Astrocyte (in vitro differentiated cells and primary cell): ENCODE data around the gene CDK9. TPM values are rescaled to one million over a fixed set of nuclear protein-coding genes. Genes with fewer than 3 reads are reported as not detected.
A peak's percentile ranks its signal among the peaks of the same experiment; 100 is the strongest.

Experiments used
- DNase-seq: peaks from one replicate; pipeline ENCODE4 v3.0.0-alpha.2; 2010; ENCODE audit warnings: low read depth
- FAIRE-seq: peaks from 2 replicates; lab custom pipeline; 2011; peaks lifted over from hg19 to GRCh38; lab: Jason Lieb, UNC
- H2AFZ ChIP-seq: 2 replicates; pipeline ENCODE4 v1.6.0; 2012; ENCODE audit warnings: low read depth, low read length, inconsistent platforms
- H3K27ac ChIP-seq: 2 replicates; pipeline ENCODE4 v1.5.1; 2011; ENCODE audit warnings: low read depth, low read length, inconsistent platforms
- H3K27me3 ChIP-seq: 2 replicates; pipeline ENCODE4 v1.6.0; 2011; ENCODE audit warnings: low read length, inconsistent platforms; ENCODE audit not compliant: insufficient read depth
- H3K36me3 ChIP-seq: 2 replicates; pipeline ENCODE4 v1.5.1; 2011; ENCODE audit warnings: low read length, inconsistent platforms; ENCODE audit not compliant: insufficient read depth
- H3K4me1 ChIP-seq: 2 replicates; pipeline ENCODE4 v1.5.1; 2011; ENCODE audit warnings: low read length, inconsistent platforms; ENCODE audit not compliant: insufficient read depth
- H3K4me2 ChIP-seq: 2 replicates; pipeline ENCODE4 v1.6.0; 2012; ENCODE audit warnings: low read length, inconsistent platforms
- H3K4me3 ChIP-seq: 2 replicates; pipeline ENCODE4 v1.5.1; 2011; ENCODE audit warnings: low read depth, mild to moderate bottlenecking, low read length, inconsistent platforms; ENCODE audit not compliant: insufficient read depth
- H3K79me2 ChIP-seq: 2 replicates; pipeline ENCODE4 v1.6.0; 2012; ENCODE audit warnings: mild to moderate bottlenecking, low read length, inconsistent platforms; ENCODE audit not compliant: insufficient read depth
- H3K9ac ChIP-seq: 2 replicates; pipeline ENCODE4 v1.6.0; 2012; ENCODE audit warnings: mild to moderate bottlenecking, low read length, inconsistent platforms
- H3K9me3 ChIP-seq: 2 replicates; pipeline ENCODE4 v1.5.1; 2012; ENCODE audit warnings: low read depth, mild to moderate bottlenecking, low read length, inconsistent platforms; ENCODE audit not compliant: insufficient read depth
- H4K20me1 ChIP-seq: 2 replicates; pipeline ENCODE4 v1.6.0; 2012; ENCODE audit warnings: low read length, inconsistent platforms; ENCODE audit not compliant: insufficient read depth
- H3K27ac Mint-ChIP-seq: one replicate; pipeline ENCODE4 v1.8.0; 2021; ENCODE audit warnings: mild to moderate bottlenecking, mixed read lengths; ENCODE audit not compliant: unreplicated experiment
- H3K27me3 Mint-ChIP-seq: one replicate; pipeline ENCODE4 v1.8.0; 2021; ENCODE audit warnings: low read depth, mixed read lengths; ENCODE audit not compliant: unreplicated experiment
- H3K36me3 Mint-ChIP-seq: one replicate; pipeline ENCODE4 v1.8.0; 2021; ENCODE audit warnings: low read depth, mixed read lengths; ENCODE audit not compliant: unreplicated experiment
- H3K4me1 Mint-ChIP-seq: one replicate; pipeline ENCODE4 v1.8.0; 2021; ENCODE audit warnings: low read depth, mixed read lengths; ENCODE audit not compliant: unreplicated experiment
- H3K4me3 Mint-ChIP-seq: one replicate; pipeline ENCODE4 v1.8.0; 2021; ENCODE audit warnings: mild to moderate bottlenecking, moderate library complexity, mixed read lengths; ENCODE audit not compliant: unreplicated experiment
- H3K9me3 Mint-ChIP-seq: one replicate; pipeline ENCODE4 v1.8.0; 2021; ENCODE audit warnings: mild to moderate bottlenecking, mixed read lengths; ENCODE audit not compliant: unreplicated experiment
- EZH2 ChIP-seq: IDR thresholded peaks from 2 replicates; pipeline ENCODE4 v1.6.1; 2012; ENCODE audit warnings: mild to moderate bottlenecking, low read length, inconsistent platforms; ENCODE audit not compliant: insufficient read depth
- total RNA-seq: library from RNA; stranded (reverse); gene quantifications from 2 replicates; pipeline ENCODE4 v1.2.1, GENCODE V29; 2021
- TF ChIP-seq, protein P1 (sequence below): IDR thresholded peaks from 2 replicates; pipeline ENCODE4 v1.5.1; 2011; ENCODE audit warnings: low read depth, mild to moderate bottlenecking, inconsistent platforms, low read length, moderate library complexity; ENCODE audit not compliant: insufficient read depth

Gene CDK9
- total RNA-seq, 1 donor from 2014 or later = 71.7 TPM

DNA sequence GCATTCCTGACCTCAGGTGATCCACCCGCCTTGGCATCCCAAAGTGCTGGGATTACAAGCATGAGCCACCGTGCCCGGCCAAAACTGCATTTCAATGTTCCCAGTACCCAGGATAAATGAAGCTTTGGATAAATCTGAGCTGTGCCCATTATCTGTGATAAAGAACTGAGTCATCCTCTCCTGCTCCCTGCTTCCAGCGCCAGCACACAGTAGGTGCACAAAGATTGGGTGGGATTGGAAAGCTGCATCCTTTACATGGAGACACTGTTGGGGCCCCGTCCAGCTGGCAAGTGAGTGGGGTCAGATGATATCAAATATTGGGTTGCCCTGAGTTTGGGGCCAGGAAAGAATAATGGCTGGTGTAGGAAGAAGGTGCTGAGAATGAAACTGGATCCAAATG, 24.8 kb upstream of the CDK9 start:
- no peak overlapping the region for H3K4me2 ChIP-seq
- H3K36me3 Mint-ChIP-seq = peaks cover 6% of the 10 kb centered on the region

DNA sequence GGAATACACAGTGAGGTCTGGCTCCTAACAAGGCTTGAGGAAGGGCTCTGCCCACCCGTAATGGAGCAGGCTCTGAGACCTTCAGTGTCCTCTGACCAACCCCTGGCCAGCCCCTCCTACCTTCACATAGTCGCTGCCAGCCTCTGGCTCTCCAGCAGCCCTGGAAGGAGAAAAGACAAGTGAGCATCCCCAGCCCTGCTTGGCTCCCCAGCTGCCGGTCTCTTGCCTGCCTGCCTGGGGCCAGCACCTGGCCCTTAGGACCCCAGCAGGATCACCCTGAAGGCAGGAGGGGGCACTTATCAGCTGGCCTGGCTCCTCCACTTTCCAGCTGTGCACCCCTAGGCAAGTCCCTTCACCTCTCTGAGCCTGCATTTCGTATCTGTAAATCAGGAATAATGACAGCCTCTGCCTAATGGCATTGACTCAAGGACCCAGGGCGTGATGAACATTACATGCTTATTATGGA, 24.3 kb upstream of the CDK9 start:
- Histone ChIP-seq H3K9ac (no peak overlapping the region), H3K27ac (no peak overlapping the region), H4K20me1 (no peaks in the 10 kb centered on the region), H3K4me2 (no peak overlapping the region), H3K36me3 (no peaks in the 10 kb centered on the region), H2AFZ (no peak overlapping the region), H3K4me3 (no peak overlapping the region), H3K79me2 (no peaks in the 10 kb centered on the region), H3K27me3 (no peaks in the 10 kb centered on the region), H3K9me3 (no peaks in the 10 kb centered on the region), H3K4me1 (no peaks in the 10 kb centered on the region)
- H3K4me1 Mint-ChIP-seq = peaks cover 20% of the 10 kb centered on the region
- H3K27ac Mint-ChIP-seq = no peak overlapping the region
- TF ChIP-seq EZH2 = no peak
- TF ChIP-seq, protein P1, sequence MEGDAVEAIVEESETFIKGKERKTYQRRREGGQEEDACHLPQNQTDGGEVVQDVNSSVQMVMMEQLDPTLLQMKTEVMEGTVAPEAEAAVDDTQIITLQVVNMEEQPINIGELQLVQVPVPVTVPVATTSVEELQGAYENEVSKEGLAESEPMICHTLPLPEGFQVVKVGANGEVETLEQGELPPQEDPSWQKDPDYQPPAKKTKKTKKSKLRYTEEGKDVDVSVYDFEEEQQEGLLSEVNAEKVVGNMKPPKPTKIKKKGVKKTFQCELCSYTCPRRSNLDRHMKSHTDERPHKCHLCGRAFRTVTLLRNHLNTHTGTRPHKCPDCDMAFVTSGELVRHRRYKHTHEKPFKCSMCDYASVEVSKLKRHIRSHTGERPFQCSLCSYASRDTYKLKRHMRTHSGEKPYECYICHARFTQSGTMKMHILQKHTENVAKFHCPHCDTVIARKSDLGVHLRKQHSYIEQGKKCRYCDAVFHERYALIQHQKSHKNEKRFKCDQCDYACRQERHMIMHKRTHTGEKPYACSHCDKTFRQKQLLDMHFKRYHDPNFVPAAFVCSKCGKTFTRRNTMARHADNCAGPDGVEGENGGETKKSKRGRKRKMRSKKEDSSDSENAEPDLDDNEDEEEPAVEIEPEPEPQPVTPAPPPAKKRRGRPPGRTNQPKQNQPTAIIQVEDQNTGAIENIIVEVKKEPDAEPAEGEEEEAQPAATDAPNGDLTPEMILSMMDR = no peak
- H3K4me3 Mint-ChIP-seq = no peak overlapping the region
- H3K9me3 Mint-ChIP-seq = peaks cover 4% of the 10 kb centered on the region
- H3K36me3 Mint-ChIP-seq = peaks cover 10% of the 10 kb centered on the region
- H3K27me3 Mint-ChIP-seq = peaks cover 15% of the 10 kb centered on the region
- FAIRE-seq (no peak), DNase-seq (no peak)

More for the DNA sequence above, 24.8 kb upstream of the CDK9 start:
- peaks cover 2% of the 10 kb centered on the region for H3K9me3 Mint-ChIP-seq
- H3K4me3 ChIP-seq = no peak overlapping the region
- H4K20me1 ChIP-seq = no peaks in the 10 kb centered on the region
- no peaks in the 10 kb centered on the region for H3K79me2 ChIP-seq
- DNase-seq (no peak), FAIRE-seq (no peak)
- H3K9me3 ChIP-seq = no peaks in the 10 kb centered on the region
- H3K27me3 ChIP-seq = no peaks in the 10 kb centered on the region
- H3K9ac ChIP-seq = no peak overlapping the region
- no peak overlapping the region for H3K27ac ChIP-seq
- H3K4me3 Mint-ChIP-seq = no peak overlapping the region
- no peaks in the 10 kb centered on the region for H3K36me3 ChIP-seq
- peaks cover 16% of the 10 kb centered on the region for H3K27me3 Mint-ChIP-seq
- H3K27ac Mint-ChIP-seq = no peak overlapping the region
- H3K4me1 ChIP-seq = no peaks in the 10 kb centered on the region
- TF ChIP-seq, protein P1 = no peak
- TF ChIP-seq EZH2 = no peak
- peaks cover 20% of the 10 kb centered on the region for H3K4me1 Mint-ChIP-seq
- H2AFZ ChIP-seq = no peak overlapping the region

DNA sequence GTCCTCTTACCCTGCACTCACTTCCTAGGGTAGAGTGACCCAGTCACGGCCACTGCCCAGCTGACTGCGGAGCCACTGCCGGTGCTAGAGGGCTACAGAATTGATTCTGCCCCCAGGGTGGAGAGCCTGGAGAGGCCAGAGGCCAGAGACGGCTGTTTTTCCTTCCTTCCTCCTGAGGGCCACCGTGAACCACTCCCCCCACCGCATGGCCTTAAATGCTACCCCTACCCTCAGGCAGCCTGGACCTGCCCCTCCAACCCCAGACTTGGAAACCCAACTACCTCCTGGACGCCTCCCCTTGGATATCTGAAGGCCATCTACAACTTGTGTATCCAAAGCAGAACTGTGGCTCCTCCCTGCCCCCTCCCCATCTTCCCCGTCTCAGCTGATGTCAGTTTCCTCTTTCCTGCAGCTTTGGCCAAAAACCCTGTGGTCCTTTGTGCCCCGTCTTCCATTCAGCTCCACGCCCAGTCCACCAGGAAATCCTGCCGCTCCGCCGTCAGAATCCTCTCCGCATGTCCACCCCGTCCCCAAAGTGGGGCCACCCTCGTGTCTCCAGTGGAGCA, 23.6 kb upstream of the CDK9 start:
- H3K36me3 ChIP-seq = no peaks in the 10 kb centered on the region
- FAIRE-seq (no peak), DNase-seq (no peak)
- no peaks in the 10 kb centered on the region for H3K27me3 ChIP-seq
- peaks cover 15% of the 10 kb centered on the region for H3K27me3 Mint-ChIP-seq
- H3K9me3 Mint-ChIP-seq = peaks cover 4% of the 10 kb centered on the region
- no peak overlapping the region for H3K4me3 Mint-ChIP-seq
- H2AFZ ChIP-seq = no peak overlapping the region
- H3K4me1 Mint-ChIP-seq = peaks cover 23% of the 10 kb centered on the region
- H3K27ac ChIP-seq = no peak overlapping the region
- TF ChIP-seq, protein P1 = no peak
- TF ChIP-seq EZH2 = no peak
- H3K4me3 ChIP-seq = no peak overlapping the region
- H3K36me3 Mint-ChIP-seq = peaks cover 10% of the 10 kb centered on the region
- H4K20me1 ChIP-seq = no peaks in the 10 kb centered on the region
- no peak overlapping the region for H3K9ac ChIP-seq
- peak overlapping the region; percentile 7 for H3K27ac Mint-ChIP-seq
- H3K4me1 ChIP-seq = peaks cover 2% of the 10 kb centered on the region
- H3K9me3 ChIP-seq = no peaks in the 10 kb centered on the region
- no peak overlapping the region for H3K4me2 ChIP-seq
- H3K79me2 ChIP-seq = no peaks in the 10 kb centered on the region
